Fibroblast of skin of left quadriceps (primary cell): Measurements from ENCODE around the gene ISM1.

ENCODE experiments used
- DNase-seq, 2 experiments: peaks; one replicate each; pipeline ENCODE4 v3.0.0-alpha.2; 2013; ENCODE audit warnings: low read depth in 2 of 2

ISM1 gene

GRCh38 chr20:13283869-13284829, 63.1 kb downstream of the ISM1 start:
- no peak for DNase-seq

DNA sequence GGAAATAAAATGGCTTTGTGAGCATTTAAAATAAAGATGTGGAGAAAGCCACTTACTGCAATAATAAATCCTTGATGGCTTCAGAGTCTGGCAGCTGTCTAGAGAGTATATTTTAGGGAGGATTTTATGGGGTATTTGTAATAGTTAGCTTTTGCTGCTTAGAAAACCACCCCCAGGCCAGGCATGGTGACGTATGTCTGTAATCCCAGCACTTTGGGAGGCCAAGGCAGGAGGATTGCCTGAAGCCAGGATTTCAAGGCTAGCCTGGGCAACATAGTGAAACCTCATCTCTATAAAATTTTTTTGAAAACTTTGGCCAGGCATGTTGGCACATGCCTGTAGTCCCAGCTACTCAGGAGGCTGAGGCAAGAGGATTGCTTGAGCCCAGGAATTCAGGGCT, 63.8 kb downstream of the ISM1 start:
- DNase-seq = no peak

GRCh38 chr20:13285408-13285807, 64.3 kb downstream of the ISM1 start:
- DNase-seq = no peak

- no peak for DNase-seq
These were observed 65.0 kb downstream of the ISM1 start for GRCh38 chr20:13286052-13286451.

- no peak for DNase-seq
These were observed 65.5 kb downstream of the ISM1 start for GRCh38 chr20:13286607-13287006.

- no peak for DNase-seq
These were observed 67.3 kb downstream of the ISM1 start for GRCh38 chr20:13288357-13288756.

- DNase-seq = no peak
These were observed 68.0 kb downstream of the ISM1 start for GRCh38 chr20:13289031-13289430.

- DNase-seq = no peak
These were observed 69.7 kb downstream of the ISM1 start for GRCh38 chr20:13290724-13291123.

GRCh38 chr20:13291157-13291556, 70.1 kb downstream of the ISM1 start:
- DNase-seq = no peak

DNA sequence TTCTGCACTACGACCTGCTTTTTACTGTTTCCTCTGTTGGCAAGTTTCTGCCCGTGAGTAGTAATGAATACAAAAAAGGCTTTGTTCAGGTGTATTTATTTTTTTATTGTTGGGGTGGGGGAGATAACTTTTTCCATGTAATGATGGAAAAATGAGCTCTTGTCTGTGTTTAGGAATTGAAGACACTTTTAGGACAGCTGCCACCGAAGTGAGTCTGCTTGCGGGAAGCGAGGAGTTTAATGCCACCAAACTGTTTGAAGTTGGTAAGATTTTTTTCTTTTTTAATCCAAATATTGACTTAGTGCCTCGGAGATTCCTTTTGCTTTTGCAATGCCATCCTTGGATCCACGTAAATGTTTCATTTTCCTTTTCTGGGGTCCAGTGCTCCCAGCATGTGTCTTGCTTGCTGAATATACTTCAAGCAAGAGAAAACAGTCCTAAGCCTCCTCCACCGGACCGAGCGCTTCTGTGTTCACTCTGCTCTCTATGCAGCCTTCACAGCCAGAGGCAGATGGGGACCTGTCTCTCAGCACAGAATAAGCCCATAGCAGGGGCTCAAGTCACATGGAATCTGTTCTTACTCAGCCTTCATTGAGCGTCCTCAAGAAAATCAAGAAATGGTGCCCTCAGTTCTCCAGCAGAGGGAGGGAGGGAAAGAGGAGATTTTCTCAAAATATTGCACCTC, 71.3 kb downstream of the ISM1 start:
- DNase-seq = no peak

DNA sequence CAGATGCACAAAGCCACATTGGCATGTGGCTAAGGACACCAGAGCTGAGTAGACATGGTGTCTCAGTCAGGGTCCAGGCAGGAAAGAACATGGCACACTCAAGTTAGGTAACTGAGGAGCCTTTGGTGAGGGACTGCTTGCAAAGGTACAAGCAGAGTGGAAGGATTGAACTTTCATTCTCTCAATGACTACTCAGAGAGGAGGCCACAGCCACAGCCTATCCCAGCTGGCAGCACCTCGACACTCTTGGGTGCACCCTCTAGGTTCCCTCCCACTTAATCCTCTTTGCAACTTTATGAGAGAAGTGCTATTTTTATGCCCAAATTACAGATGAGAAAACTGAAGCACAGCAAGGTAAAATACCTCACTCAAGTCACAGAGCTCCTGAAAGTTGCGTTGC, 73.4 kb downstream of the ISM1 start:
- DNase-seq = no peak

DNA sequence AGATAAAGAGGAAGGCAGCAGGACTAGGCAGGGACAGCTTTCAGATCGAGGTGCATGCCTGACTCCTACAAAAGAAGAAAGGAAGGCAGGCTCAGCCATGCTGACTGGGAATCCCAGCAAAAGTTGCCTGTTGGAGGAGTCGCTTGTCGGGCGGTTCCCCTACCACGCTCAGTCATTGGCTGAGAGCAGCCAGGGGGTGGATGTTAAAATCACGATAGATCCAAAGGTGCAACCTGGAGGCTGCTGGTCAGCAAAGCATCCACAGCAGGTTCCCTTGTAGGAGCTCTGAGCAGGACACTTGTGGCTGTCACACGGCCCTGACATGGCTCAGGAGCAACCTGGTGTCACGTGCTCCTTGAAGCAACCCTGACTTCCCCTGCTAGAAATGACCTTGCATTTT, 74.6 kb downstream of the ISM1 start:
- no peak for DNase-seq

- DNase-seq = no peak
These were observed 75.0 kb downstream of the ISM1 start for GRCh38 chr20:13296070-13296469.

- DNase-seq = no peak
These were observed 76.2 kb downstream of the ISM1 start for GRCh38 chr20:13297147-13297899.

DNA sequence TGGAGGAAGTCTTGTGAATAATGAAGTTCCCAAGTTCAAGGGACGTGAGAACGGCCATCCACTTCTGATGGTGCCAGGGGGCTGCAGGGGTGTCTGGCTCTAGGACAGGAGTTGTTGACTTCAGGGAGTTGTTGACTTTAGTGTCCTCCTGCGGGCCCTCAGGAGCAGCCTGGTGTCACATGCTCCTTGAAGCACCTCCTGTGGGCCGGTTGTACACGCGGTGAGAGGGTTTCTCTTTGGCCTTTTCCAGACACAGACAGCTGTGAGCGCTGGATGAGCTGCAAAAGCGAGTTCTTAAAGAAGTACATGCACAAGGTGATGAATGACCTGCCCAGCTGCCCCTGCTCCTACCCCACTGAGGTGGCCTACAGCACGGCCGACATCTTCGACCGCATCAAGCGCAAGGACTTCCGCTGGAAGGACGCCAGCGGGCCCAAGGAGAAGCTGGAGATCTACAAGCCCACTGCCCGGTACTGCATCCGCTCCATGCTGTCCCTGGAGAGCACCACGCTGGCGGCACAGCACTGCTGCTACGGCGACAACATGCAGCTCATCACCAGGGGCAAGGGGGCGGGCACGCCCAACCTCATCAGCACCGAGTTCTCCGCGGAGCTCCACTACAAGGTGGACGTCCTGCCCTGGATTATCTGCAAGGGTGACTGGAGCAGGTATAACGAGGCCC, 77.8 kb downstream of the ISM1 start:
- no peak for DNase-seq

- DNase-seq = no peak
These were observed 78.3 kb downstream of the ISM1 start for GRCh38 chr20:13299401-13299800.

DNA sequence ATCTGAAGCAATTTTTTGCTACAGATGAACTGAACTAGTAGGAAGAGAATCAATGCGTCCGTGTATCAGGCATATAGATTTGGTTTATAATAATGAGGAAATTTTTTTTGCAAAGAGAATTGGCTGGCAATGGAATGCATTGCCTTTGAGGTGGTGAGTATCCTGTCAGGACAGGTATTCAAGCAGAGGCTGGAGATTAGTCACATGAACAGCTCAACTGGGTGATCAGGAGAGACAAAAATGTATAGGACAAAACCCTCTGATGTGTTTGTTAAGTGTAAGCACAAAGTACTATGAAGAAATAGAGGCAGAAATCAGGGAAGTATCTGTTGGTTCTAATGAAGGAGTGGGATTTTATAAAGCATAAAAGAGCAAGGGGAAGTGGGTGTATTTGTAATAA, 80.5 kb downstream of the ISM1 start:
- DNase-seq = no peak

- no peak for DNase-seq
These were observed 81.8 kb downstream of the ISM1 start for GRCh38 chr20:13302647-13303450.

DNA sequence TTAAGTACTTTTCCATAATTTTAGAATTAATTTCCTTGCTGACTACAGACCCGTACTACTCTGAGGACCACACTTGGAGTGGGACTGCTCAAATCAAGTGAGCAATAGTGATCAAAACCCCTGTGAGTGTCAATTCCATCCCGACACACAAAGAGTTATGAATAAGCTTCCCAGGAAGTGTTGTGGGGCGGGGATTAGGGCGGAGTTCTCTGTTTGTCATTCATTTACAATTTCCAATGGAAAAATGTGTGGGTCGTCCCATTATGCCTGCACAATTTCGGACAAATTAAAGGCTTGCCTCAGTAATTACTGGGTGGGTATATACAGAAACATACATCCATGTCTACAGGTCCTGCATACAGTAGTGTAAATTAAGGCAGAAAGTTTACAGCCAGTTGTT, 84.2 kb downstream of the ISM1 start:
- DNase-seq = no peak

- no peak for DNase-seq
These were observed 86.6 kb downstream of the ISM1 start for GRCh38 chr20:13307562-13308163.

DNA sequence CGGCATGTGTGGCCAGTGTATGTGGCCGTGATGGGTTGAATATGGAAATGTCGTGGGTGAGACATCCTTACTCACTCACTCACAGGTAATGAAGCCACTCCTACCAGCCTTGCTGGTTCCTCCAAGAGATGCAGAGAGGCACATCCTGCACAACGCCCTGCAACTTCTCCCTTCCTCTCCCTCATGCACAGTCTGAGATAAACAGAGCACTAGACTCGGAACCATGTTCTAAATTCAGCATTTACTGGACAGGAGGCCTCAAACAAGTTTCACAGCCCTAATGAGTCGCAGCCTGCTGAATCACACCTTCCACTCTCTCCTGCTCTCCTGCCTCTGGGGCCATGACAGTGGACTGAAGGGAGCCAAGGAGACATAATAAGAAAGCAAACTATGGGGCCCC, 91.2 kb downstream of the ISM1 start:
- DNase-seq = no peak
